Psoas muscle (tissue), 8 donors: ENCODE measurements around the gene CDKN2C. TPM values are rescaled to one million over a fixed set of nuclear protein-coding genes. Genes with fewer than 3 reads are reported as not detected.
A peak's percentile ranks its signal among the peaks of the same experiment; 100 is the strongest.

Source experiments
- ATAC-seq, 4 donors: fragments of 200-7000 bp; cut with Tn5 transposase; one replicate each; pipeline ENCODE4 v1.9.1; 2020; ENCODE audit warnings: moderate library complexity in 3 of 4, mild to moderate bottlenecking in 2 of 4
- DNase-seq, 2 donors: peaks; one replicate each; pipeline ENCODE4 v3.0.0-alpha.2; 2020
- H3K27ac ChIP-seq: fragments of 200-600 bp; one replicate; pipeline ENCODE4 v1.8.0; 2022
- H3K27me3 ChIP-seq, 3 donors: fragments of 200-600 bp in 1 of 3; one replicate each; pipeline versions ENCODE4 v1.6.1 to v1.8.0; 2013 to 2022; ENCODE audit warnings: low read length in 2 of 3, mild to moderate bottlenecking in 2 of 3, moderate library complexity in 1 of 3; ENCODE audit not compliant: insufficient read depth in 3 of 3
- H3K36me3 ChIP-seq, 2 donors: fragments of 200-600 bp in 1 of 2; one replicate each; pipeline versions ENCODE4 v1.6.1 to v1.8.0; 2013 to 2022; ENCODE audit warnings: low read depth in 1 of 2, mild to moderate bottlenecking in 1 of 2, moderate library complexity in 1 of 2; ENCODE audit not compliant: insufficient read depth in 1 of 2
- H3K4me1 ChIP-seq: fragments of 200-600 bp; one replicate; pipeline ENCODE4 v1.8.0; 2022
- H3K4me3 ChIP-seq: fragments of 200-600 bp; one replicate; pipeline ENCODE4 v1.8.0; 2022; ENCODE audit warnings: mild to moderate bottlenecking
- H3K9me3 ChIP-seq: fragments of 200-600 bp; one replicate; pipeline ENCODE4 v1.8.0; 2022
- WGBS, 3 donors: extraction: QIAGEN DNeasy Blood & Tissue Kit; methylation state at CpG; one replicate each; pipeline versions ENCODE4 v1.1.6 to v1.1.7; 2013; 5-methylcytosine and 5-hydroxymethylcytosine counted together
- intact Hi-C, 2 donors: fragments of 100-400 bp; cut with DNase I; formaldehyde crosslinking; loops; one replicate each; pipeline versions ENCODE4 v1.11.0 to v1.14.2; 2022
- polyA plus RNA-seq, 3 donors: library from polyadenylated mRNA; stranded (reverse); fragments of 200-250 nt; gene quantifications; one replicate each; pipeline ENCODE4 v1.2.3, GENCODE V29; 2013
- total RNA-seq, 4 donors: library from RNA; stranded (reverse); fragmentation: NEBNext Ultra II Directional in 2 of 4; extraction: Animal tissue kit (Norgen Biotek cat#: 25700) in 2 of 4; gene quantifications; one replicate each; pipeline versions ENCODE4 v1.2.1 to v1.2.4, GENCODE V29; 2021 to 2023
- TF ChIP-seq, protein P1 (sequence below): fragments of 200-600 bp; IDR thresholded peaks from one replicate; pipeline ENCODE4 v1.8.0; 2022; ENCODE audit warnings: antibody characterized with exemption
- donor health status: healthy with polysubstance abuse.
- donor health status: DM: no; HTN: no; CAD: no; lungs with moderate emphysema.
- donor health status: Bipolar disorder and iron deficiency.
- donor health status: healthy.
- donor health status: DM: yes; HTN: yes; CAD: no.
- donor health status: DM: no; HTN: no; CAD: no.
- donor health status: DM: no; HTN: no; CAD: no.
- donor health status: DM: yes; HTN: yes; CAD: no.

Gene CDKN2C
- total and polyA plus RNA-seq, 7 donors, result 3.5 to 12.7 (median 7.3) TPM

GRCh38 chr1:50968158-50968820 is 1.8 kb upstream of the CDKN2C start:
- peaks cover 14% of the 10 kb centered on the region for H3K4me1 ChIP-seq

GRCh38 chr1:50968821-50969610 is 1.0 kb upstream of the CDKN2C start:
- DNase-seq (peak; percentile 50 to 74), ATAC-seq (peak; percentile 33 to 61 (median 54))
- H3K27me3 ChIP-seq, result no peaks in the 10 kb centered on the region
- no peaks in the 10 kb centered on the region for H3K36me3 ChIP-seq
- TF ChIP-seq, protein P1, sequence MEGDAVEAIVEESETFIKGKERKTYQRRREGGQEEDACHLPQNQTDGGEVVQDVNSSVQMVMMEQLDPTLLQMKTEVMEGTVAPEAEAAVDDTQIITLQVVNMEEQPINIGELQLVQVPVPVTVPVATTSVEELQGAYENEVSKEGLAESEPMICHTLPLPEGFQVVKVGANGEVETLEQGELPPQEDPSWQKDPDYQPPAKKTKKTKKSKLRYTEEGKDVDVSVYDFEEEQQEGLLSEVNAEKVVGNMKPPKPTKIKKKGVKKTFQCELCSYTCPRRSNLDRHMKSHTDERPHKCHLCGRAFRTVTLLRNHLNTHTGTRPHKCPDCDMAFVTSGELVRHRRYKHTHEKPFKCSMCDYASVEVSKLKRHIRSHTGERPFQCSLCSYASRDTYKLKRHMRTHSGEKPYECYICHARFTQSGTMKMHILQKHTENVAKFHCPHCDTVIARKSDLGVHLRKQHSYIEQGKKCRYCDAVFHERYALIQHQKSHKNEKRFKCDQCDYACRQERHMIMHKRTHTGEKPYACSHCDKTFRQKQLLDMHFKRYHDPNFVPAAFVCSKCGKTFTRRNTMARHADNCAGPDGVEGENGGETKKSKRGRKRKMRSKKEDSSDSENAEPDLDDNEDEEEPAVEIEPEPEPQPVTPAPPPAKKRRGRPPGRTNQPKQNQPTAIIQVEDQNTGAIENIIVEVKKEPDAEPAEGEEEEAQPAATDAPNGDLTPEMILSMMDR, result no peak
- peaks cover 21% of the 10 kb centered on the region for H3K4me1 ChIP-seq
- WGBS, 3 donors, result 0 to 1% (median 0%) methylated on average over 50 to 65 of the region's 65 CpGs
- no peaks in the 10 kb centered on the region for H3K9me3 ChIP-seq
- intact Hi-C loops, result loop anchor here in 1 of 2 donors (10.0 kb wide), 1 partner anchor 194 kb away; no protein-coding TSS in a partner anchor
- H3K4me3 ChIP-seq, result peak overlapping the region; percentile 89
- H3K27ac ChIP-seq, result peak overlapping the region; percentile 99

More at GRCh38 chr1:50968158-50968820, 1.8 kb upstream of the CDKN2C start:
- no peaks in the 10 kb centered on the region for H3K27me3 ChIP-seq
- TF ChIP-seq, protein P1, result peak; percentile 43
- H3K9me3 ChIP-seq, result no peaks in the 10 kb centered on the region
- 0% methylated on average over 69 to 70 of the region's 70 CpGs for WGBS, 3 donors
- no peaks in the 10 kb centered on the region for H3K36me3 ChIP-seq
- H3K27ac ChIP-seq, result peak overlapping the region; percentile 99
- peak; percentile 91 to 94 for DNase-seq
- H3K4me3 ChIP-seq, result peak overlapping the region; percentile 89
- peak; percentile 90 to 93 (median 90) for ATAC-seq
- intact Hi-C loops, result loop anchor here in 1 of 2 donors (10.0 kb wide), 1 partner anchor 193 kb away; no protein-coding TSS in a partner anchor

GRCh38 chr1:50970509-50970887 is 453 bp downstream of the CDKN2C start:
- peak overlapping the region; percentile 89 for H3K4me3 ChIP-seq
- H3K27ac ChIP-seq, result peak overlapping the region; percentile 99
- peaks cover 22% of the 10 kb centered on the region for H3K4me1 ChIP-seq
- H3K36me3 ChIP-seq, result no peaks in the 10 kb centered on the region
- ATAC-seq (no peak), DNase-seq (no peak)
- WGBS, 3 donors, result 6 to 22% (median 13%) methylated on average over 6 of the region's 6 CpGs
- H3K27me3 ChIP-seq, result no peaks in the 10 kb centered on the region
- intact Hi-C loops, result no loop called here
- H3K9me3 ChIP-seq, result no peaks in the 10 kb centered on the region
- TF ChIP-seq, protein P1, result no peak

- 10 to 31% (median 15%) methylated on average over 7 of the region's 7 CpGs for WGBS, 3 donors
- Histone ChIP-seq H3K4me1 (peaks cover 22% of the 10 kb centered on the region), H3K4me3 (peak overlapping the region; percentile 89), H3K9me3 (no peaks in the 10 kb centered on the region), H3K27ac (peak overlapping the region; percentile 99), H3K27me3 (no peaks in the 10 kb centered on the region), H3K36me3 (no peaks in the 10 kb centered on the region)
- TF ChIP-seq, protein P1, result no peak
- ATAC-seq (no peak), DNase-seq (no peak)
- intact Hi-C loops, result no loop called here
Observed at GRCh38 chr1:50970931-50971582, 1.0 kb downstream of the CDKN2C start.
